PC-3 (cell line): Measurements from ENCODE around the gene KAZN. TPM values are rescaled to one million over a fixed set of nuclear protein-coding genes. Genes with fewer than 3 reads are reported as not detected.

ENCODE experiments used
- ATAC-seq: fragments of 200-7000 bp; cut with Tn5 transposase; 2 replicates; pipeline ENCODE4 v1.9.1; 2020; ENCODE audit warnings: mild to moderate bottlenecking, moderate library complexity
- BruUV-seq: library from RNA; stranded (reverse); fragments of 400-500 nt; replicated peaks from 2 replicates; lab custom pipeline; 2021; lab: Mats Ljungman, UMichigan
- CTCF ChIA-PET: fragments of 300-600 bp; sonication (Branson Sonifier 250); formaldehyde crosslinking; loops from one replicate; lab custom pipeline; 2022; ENCODE audit warnings: antibody characterized with exemption; lab: Charles Lee
- POLR2A ChIA-PET: fragments of 300-600 bp; sonication (Branson Sonifier 250); formaldehyde crosslinking; loops from one replicate; lab custom pipeline; 2022; ENCODE audit warnings: antibody characterized with exemption; ENCODE audit not compliant: unreplicated experiment; lab: Charles Lee
- DNase-seq: peaks from one replicate; pipeline ENCODE4 v3.0.0-alpha.2; 2015
- H2AFZ ChIP-seq: fragments of 300-600 bp; sonication (generic); 2 replicates; pipeline ENCODE4 v1.6.0; 2016; ENCODE audit warnings: antibody characterized with exemption, low read length
- H3F3A ChIP-seq: fragments of 300-600 bp; sonication (generic); one replicate; pipeline ENCODE4 v1.6.0; 2017; ENCODE audit warnings: antibody characterized with exemption, low read length, control low read depth, mild to moderate bottlenecking; ENCODE audit not compliant: unreplicated experiment
- H3K27ac ChIP-seq: fragments of 300-600 bp; sonication (generic); 2 replicates; pipeline ENCODE4 v1.5.1; 2016; ENCODE audit warnings: mild to moderate bottlenecking, low read length
- H3K27me3 ChIP-seq: fragments of 300-600 bp; sonication (generic); 2 replicates; pipeline ENCODE4 v1.6.1; 2016; ENCODE audit warnings: low read length, mixed read lengths
- H3K36me3 ChIP-seq: fragments of 300-600 bp; sonication (generic); 2 replicates; pipeline ENCODE4 v1.6.1; 2016; ENCODE audit warnings: low read depth, mixed run types, low read length, mixed read lengths
- H3K4me1 ChIP-seq: fragments of 300-600 bp; sonication (generic); 2 replicates; pipeline ENCODE4 v1.5.1; 2016; ENCODE audit warnings: low read length; ENCODE audit not compliant: insufficient read depth
- H3K4me2 ChIP-seq: fragments of 300-600 bp; sonication (generic); 2 replicates; pipeline ENCODE4 v1.6.0; 2016; ENCODE audit warnings: low read length
- H3K4me3 ChIP-seq: fragments of 300-600 bp; sonication (generic); 2 replicates; pipeline ENCODE4 v1.5.1; 2016; ENCODE audit warnings: mild to moderate bottlenecking, low read length, mixed read lengths
- H3K79me2 ChIP-seq: fragments of 300-600 bp; sonication (generic); 2 replicates; pipeline ENCODE4 v1.6.1; 2017; ENCODE audit warnings: low read length, mixed read lengths
- H3K9ac ChIP-seq: fragments of 300-600 bp; sonication (generic); 2 replicates; pipeline ENCODE4 v1.6.0; 2016; ENCODE audit warnings: mild to moderate bottlenecking, low read length
- H3K9me2 ChIP-seq: fragments of 300-600 bp; sonication (generic); replicated peaks from 2 replicates; pipeline ENCODE4 v1.6.1; 2016; ENCODE audit warnings: mixed run types, low read length, mixed read lengths
- H3K9me3 ChIP-seq: fragments of 300-600 bp; sonication (generic); 2 replicates; pipeline ENCODE4 v1.6.1; 2016; ENCODE audit warnings: low read length, mixed read lengths
- H4K20me1 ChIP-seq: fragments of 300-600 bp; sonication (generic); 2 replicates; pipeline ENCODE4 v1.6.1; 2016; ENCODE audit warnings: low read length, mixed read lengths
- EZH2 ChIP-seq: fragments of 300-600 bp; sonication (generic); IDR thresholded peaks from one replicate; pipeline ENCODE4 v1.6.1; 2017; ENCODE audit warnings: antibody characterized with exemption, mild to moderate bottlenecking, low read length; ENCODE audit not compliant: unreplicated experiment
- EZH2phosphoT487 ChIP-seq: fragments of 300-600 bp; sonication (generic); IDR thresholded peaks from 2 replicates; pipeline ENCODE4 v1.6.1; 2018; ENCODE audit warnings: mild to moderate bottlenecking, antibody characterized with exemption, low read length, borderline replicate concordance
- intact Hi-C: fragments of 100-400 bp; cut with micrococcal nuclease; formaldehyde crosslinking; loops from 2 replicates; pipeline ENCODE4 v1.9.0; 2023
- total RNA-seq: library from RNA; depleted of rRNA; stranded (reverse); fragments of >200 nt; gene quantifications from 2 replicates; pipeline ENCODE4 v1.2.3, GENCODE V29; 2014
- TF ChIP-seq, protein P1 (sequence below): fragments of 300-600 bp; sonication (generic); conservative IDR thresholded peaks from 2 replicates; pipeline ENCODE4 v1.5.1; 2017; ENCODE audit warnings: antibody characterized with exemption, low read depth, mild to moderate bottlenecking, low read length

KAZN gene
- total RNA-seq, 1 experiment from 2014 or later: 2.0 TPM

DNA sequence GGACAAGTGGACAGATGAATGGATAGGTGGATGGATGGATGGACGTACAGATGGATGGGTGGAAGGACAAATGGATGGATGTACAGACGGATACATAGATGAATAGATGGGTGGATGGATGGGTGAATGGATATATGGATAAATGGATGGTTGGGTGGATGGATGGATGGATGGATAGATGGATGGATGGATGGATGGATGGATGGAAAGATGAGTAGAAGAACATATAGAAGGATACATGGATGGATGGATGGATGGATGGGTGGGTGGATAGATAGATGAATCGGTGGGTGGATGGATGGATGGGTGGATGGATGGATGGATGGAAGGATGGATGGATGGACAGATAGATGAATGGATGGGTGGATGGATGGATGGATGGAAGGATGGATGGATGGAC is 274.3 kb downstream of the KAZN start:
- TF ChIP-seq EZH2: no peak
- no peak for TF ChIP-seq EZH2phosphoT487
- TF ChIP-seq, protein P1, sequence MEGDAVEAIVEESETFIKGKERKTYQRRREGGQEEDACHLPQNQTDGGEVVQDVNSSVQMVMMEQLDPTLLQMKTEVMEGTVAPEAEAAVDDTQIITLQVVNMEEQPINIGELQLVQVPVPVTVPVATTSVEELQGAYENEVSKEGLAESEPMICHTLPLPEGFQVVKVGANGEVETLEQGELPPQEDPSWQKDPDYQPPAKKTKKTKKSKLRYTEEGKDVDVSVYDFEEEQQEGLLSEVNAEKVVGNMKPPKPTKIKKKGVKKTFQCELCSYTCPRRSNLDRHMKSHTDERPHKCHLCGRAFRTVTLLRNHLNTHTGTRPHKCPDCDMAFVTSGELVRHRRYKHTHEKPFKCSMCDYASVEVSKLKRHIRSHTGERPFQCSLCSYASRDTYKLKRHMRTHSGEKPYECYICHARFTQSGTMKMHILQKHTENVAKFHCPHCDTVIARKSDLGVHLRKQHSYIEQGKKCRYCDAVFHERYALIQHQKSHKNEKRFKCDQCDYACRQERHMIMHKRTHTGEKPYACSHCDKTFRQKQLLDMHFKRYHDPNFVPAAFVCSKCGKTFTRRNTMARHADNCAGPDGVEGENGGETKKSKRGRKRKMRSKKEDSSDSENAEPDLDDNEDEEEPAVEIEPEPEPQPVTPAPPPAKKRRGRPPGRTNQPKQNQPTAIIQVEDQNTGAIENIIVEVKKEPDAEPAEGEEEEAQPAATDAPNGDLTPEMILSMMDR: no peak
- ATAC-seq (no peak), DNase-seq (no peak)
- Histone ChIP-seq H3K9ac (no peak overlapping the region), H3K9me2 (no peaks in the 10 kb centered on the region), H3K27ac (no peak overlapping the region), H3K79me2 (no peaks in the 10 kb centered on the region), H3K4me3 (no peak overlapping the region), H3K9me3 (no peaks in the 10 kb centered on the region), H4K20me1 (no peaks in the 10 kb centered on the region), H3K4me1 (peaks cover 7% of the 10 kb centered on the region; the same call in 1 of the 2 replicates), H3K4me2 (no peak overlapping the region), H3F3A (no peaks in the 10 kb centered on the region), H3K27me3 (peaks cover 27% of the 10 kb centered on the region), H2AFZ (no peak overlapping the region), H3K36me3 (no peaks in the 10 kb centered on the region)
- intact Hi-C loops: no loop called here
- ChIA-PET POLR2A (no interaction called here), CTCF (no interaction called here)
- no TSS peak for BruUV-seq

DNA sequence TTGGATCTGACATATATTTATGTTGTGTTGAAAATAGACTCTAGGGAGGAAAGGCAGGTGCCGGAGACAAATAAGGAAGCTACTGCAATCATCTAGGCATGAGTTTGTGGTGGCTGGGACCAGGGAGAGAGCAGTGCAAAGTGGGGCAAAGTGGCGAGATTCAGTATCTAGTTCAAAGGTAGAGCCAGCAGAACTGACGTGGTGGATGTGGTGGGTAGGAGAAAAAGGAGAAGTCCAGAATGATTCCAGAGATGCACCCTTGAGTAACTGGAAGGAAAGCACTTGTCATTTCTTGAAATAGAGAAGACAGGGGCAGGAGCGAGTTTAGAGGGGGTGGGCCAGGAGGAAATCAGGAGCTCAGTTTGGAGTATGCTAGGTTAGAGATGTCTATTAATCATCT is 275.2 kb downstream of the KAZN start:
- Histone ChIP-seq H3K9ac (no peak overlapping the region), H3K79me2 (no peaks in the 10 kb centered on the region), H3K4me2 (no peak overlapping the region), H3K36me3 (no peaks in the 10 kb centered on the region), H3F3A (no peaks in the 10 kb centered on the region), H2AFZ (no peak overlapping the region), H3K4me1 (peaks cover 7% of the 10 kb centered on the region; the same call in 1 of the 2 replicates), H3K4me3 (no peak overlapping the region), H3K27ac (no peak overlapping the region), H3K9me2 (no peaks in the 10 kb centered on the region), H3K9me3 (no peaks in the 10 kb centered on the region), H3K27me3 (peaks cover 27% of the 10 kb centered on the region), H4K20me1 (no peaks in the 10 kb centered on the region)
- DNase-seq: no peak
- no TSS peak for BruUV-seq
- ChIA-PET CTCF (no interaction called here), POLR2A (no interaction called here)
- TF ChIP-seq, protein P1: no peak
- TF ChIP-seq EZH2 (no peak), EZH2phosphoT487 (no peak)
- intact Hi-C loops: no loop called here
- ATAC-seq: no peak

DNA sequence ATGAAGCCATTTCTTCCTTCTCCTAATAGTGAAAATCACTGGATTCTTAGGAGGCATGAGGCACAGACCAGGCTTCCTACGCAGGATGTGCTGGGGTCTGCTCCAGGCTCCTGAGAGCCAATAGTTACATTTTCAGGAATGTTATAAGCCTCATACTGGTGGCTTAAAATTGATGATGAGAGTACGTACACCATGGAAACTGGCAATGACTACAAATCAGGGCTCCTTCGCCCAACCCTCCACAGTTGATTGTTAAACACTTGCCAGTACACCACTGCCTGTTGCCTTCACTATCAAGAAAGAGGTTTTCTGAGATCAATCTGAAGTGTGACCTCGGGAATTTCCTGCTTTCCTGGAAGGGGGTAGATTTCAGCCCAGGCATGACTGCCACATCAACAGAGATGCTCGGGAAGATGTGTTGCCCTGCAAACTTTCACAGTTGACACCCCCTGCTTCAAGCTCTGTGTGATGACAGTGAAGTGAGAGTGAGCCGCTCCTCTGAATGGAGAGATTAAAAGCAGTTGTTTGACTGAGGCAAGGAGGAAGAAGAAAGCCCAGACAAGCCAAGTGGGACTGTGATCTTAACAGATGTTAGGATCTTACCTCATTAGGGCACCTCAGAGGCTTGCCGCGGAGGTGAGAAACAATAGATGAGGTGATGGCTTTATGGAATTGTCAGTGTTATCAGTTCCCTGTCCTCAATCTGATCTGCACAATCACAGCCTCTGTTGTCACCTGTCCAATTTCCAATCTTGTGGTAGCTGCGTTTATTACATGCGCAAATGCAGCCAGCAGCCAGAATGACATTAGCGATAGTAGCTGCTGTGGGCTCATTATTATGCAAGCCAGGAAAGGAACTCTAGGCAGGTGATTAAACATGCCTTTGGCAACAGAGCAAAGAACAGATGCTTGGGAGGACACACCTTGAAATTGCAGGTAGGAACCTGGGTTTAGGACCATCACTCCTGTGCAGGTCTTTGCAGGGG is 277.3 kb downstream of the KAZN start:
- no peak for DNase-seq
- no peaks in the 10 kb centered on the region for H3K36me3 ChIP-seq
- no peak overlapping the region for H3K4me2 ChIP-seq
- H3K4me3 ChIP-seq: no peak overlapping the region
- no peak overlapping the region for H3K9ac ChIP-seq
- CTCF ChIA-PET: no interaction called here
- TF ChIP-seq EZH2: no peak
- H3K27me3 ChIP-seq: peaks cover 27% of the 10 kb centered on the region
- H2AFZ ChIP-seq: no peak overlapping the region
- H3K9me3 ChIP-seq: no peaks in the 10 kb centered on the region
- H3F3A ChIP-seq: no peaks in the 10 kb centered on the region
- ATAC-seq: no peak
- no peaks in the 10 kb centered on the region for H4K20me1 ChIP-seq
- H3K27ac ChIP-seq: no peak overlapping the region
- POLR2A ChIA-PET: interaction anchor here (0.5 kb wide), 1 partner anchor 1202 kb away, joined by 12 read pairs; no protein-coding TSS in a partner anchor
- H3K9me2 ChIP-seq: no peaks in the 10 kb centered on the region
- no peaks in the 10 kb centered on the region for H3K79me2 ChIP-seq
- no TSS peak for BruUV-seq
- intact Hi-C loops: no loop called here
- H3K4me1 ChIP-seq: peaks cover 9% of the 10 kb centered on the region; the same call in 1 of the 2 replicates
